Uterus (tissue), 2 donors: ENCODE data around the gene SYN1.

ENCODE experiments used
- POLR2A ChIP-seq, 2 donors: fragments of 450-650 bp; IDR thresholded peaks; one replicate each; pipeline ENCODE4 v1.6.1; 2016; ENCODE audit warnings: antibody characterized with exemption in 2 of 2, mild to moderate bottlenecking in 1 of 2, moderate library complexity in 1 of 2
- TF ChIP-seq, protein P1 (sequence below), 4 experiments: fragments of 200-600 bp in 2 of 4; fragments of 450-650 bp in 2 of 4; sonication (generic) in 2 of 4; IDR thresholded peaks; one replicate each; pipeline ENCODE4 v1.5.1; 2016 to 2019; ENCODE audit warnings: antibody characterized with exemption in 4 of 4, mild to moderate bottlenecking in 2 of 4, moderate library complexity in 1 of 4

DNA sequence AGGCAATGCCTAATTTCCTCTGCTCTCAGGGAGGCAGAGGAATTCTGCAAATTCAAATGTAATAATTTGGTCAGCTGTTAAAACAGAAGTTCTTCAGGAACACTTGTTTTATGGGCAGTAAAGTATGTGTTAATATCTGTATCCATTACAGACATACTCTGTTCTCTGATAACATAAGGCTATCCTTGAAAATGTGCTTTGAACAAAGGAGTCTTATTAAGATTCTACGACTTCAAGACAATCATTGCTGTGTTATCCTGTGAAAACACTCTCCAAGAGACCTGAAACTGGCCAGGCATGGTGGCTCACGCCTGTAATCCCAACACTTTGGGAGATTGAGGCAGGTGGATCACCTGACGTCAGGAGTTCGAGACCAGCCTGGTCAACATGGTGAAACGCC lies 12.0 kb upstream of the SYN1 start:
- TF ChIP-seq, protein P1, sequence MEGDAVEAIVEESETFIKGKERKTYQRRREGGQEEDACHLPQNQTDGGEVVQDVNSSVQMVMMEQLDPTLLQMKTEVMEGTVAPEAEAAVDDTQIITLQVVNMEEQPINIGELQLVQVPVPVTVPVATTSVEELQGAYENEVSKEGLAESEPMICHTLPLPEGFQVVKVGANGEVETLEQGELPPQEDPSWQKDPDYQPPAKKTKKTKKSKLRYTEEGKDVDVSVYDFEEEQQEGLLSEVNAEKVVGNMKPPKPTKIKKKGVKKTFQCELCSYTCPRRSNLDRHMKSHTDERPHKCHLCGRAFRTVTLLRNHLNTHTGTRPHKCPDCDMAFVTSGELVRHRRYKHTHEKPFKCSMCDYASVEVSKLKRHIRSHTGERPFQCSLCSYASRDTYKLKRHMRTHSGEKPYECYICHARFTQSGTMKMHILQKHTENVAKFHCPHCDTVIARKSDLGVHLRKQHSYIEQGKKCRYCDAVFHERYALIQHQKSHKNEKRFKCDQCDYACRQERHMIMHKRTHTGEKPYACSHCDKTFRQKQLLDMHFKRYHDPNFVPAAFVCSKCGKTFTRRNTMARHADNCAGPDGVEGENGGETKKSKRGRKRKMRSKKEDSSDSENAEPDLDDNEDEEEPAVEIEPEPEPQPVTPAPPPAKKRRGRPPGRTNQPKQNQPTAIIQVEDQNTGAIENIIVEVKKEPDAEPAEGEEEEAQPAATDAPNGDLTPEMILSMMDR (IDR thresholded peaks at IDR 0.05), result no peak
- no peak for TF ChIP-seq POLR2A (IDR thresholded peaks at IDR 0.05)
